Breast epithelium (tissue), 4 donors: ENCODE data around the gene SLC10A3. TPM values are rescaled to one million over a fixed set of nuclear protein-coding genes. Genes with fewer than 3 reads are reported as not detected.

Experiments
- DNase-seq, 2 donors: peaks; one replicate each; pipeline ENCODE4 v3.0.0-alpha.2; 2019; ENCODE audit warnings: low spot score in 2 of 2
- H3K27ac ChIP-seq, 2 donors: fragments of 200-600 bp; sonication (generic) in 1 of 2; one replicate each; pipeline ENCODE4 v1.5.1; 2016 to 2019; ENCODE audit warnings: mild to moderate bottlenecking in 1 of 2
- H3K27me3 ChIP-seq, 2 donors: fragments of 200-600 bp; sonication (generic) in 1 of 2; one replicate each; pipeline versions ENCODE4 v1.5.1 to v1.6.0; 2017 to 2019; ENCODE audit warnings: control low read depth in 1 of 2, mild to moderate bottlenecking in 1 of 2
- H3K36me3 ChIP-seq: fragments of 200-600 bp; one replicate; pipeline ENCODE4 v1.5.1; 2019
- H3K4me1 ChIP-seq, 2 donors: fragments of 200-600 bp; sonication (generic); one replicate each; pipeline ENCODE4 v1.5.1; 2016 to 2019; ENCODE audit warnings: control low read depth in 1 of 2
- H3K4me3 ChIP-seq, 3 donors: fragments of 200-600 bp; sonication (generic); 1 replicate in 2 of 3; 2 replicates in 1 of 3; pipeline ENCODE4 v1.5.1; 2016 to 2019; ENCODE audit warnings: mild to moderate bottlenecking in 3 of 3, moderate library complexity in 2 of 3
- H3K9me3 ChIP-seq, 2 donors: fragments of 200-600 bp; sonication (generic) in 1 of 2; one replicate each; pipeline ENCODE4 v1.5.1; 2016 to 2019; ENCODE audit warnings: control low read depth in 1 of 2
- POLR2A ChIP-seq: fragments of 450-650 bp; IDR thresholded peaks from one replicate; pipeline ENCODE4 v1.6.1; 2016; ENCODE audit warnings: antibody characterized with exemption, mild to moderate bottlenecking, moderate library complexity
- POLR2AphosphoS5 ChIP-seq, 3 donors: sonication (generic); formaldehyde crosslinking; IDR thresholded peaks; one replicate each; pipeline ENCODE4 v1.6.1; 2017; ENCODE audit warnings: antibody characterized with exemption in 3 of 3
- intact Hi-C: fragments of 100-400 bp; cut with DNase I; formaldehyde crosslinking; loops from one replicate; pipeline ENCODE4 v1.15.1; 2023; ENCODE audit warnings: low total_unique reads
- total RNA-seq, 3 donors: library from RNA; depleted of rRNA; stranded (reverse); fragments of >200 nt; gene quantifications; one replicate each; pipeline ENCODE4 v1.1.0, GENCODE V29; 2016
- TF ChIP-seq, protein P1 (sequence below), 3 donors: fragments of 450-650 bp; IDR thresholded peaks; one replicate each; pipeline ENCODE4 v1.5.1; 2016 to 2017; ENCODE audit warnings: antibody characterized with exemption in 3 of 3, mild to moderate bottlenecking in 3 of 3, moderate library complexity in 3 of 3

The SLC10A3 gene
- total RNA-seq, 3 donors from 2014 or later: 17.0 to 24.0 (median 19.5) TPM

DNA sequence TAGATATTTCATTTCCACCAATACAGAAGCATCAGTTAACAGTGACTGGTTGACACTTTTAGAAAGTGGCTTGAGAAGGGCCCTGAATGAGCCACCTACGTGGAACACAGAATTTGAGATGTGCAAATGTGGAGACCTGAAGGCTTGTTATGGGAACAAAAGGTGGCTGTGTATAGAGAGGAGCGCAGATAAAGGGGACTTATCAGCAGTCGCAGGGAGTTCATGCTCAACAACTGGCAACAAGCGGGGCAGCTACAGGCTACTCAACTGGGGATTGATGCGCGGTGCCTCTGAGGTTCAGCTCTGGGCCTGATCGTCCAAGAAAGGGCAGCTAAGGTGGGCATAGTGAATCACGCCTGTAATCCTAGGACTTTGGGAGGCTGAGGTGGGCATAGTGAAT is 29.0 kb upstream of the SLC10A3 start:
- no peak overlapping the region for H3K4me3 ChIP-seq
- intact Hi-C loops: no loop called here
- H3K36me3 ChIP-seq: no peaks in the 10 kb centered on the region
- no peaks in the 10 kb centered on the region for H3K4me1 ChIP-seq
- H3K27ac ChIP-seq: no peak overlapping the region
- DNase-seq: no peak
- H3K9me3 ChIP-seq: no peaks in the 10 kb centered on the region
- TF ChIP-seq POLR2AphosphoS5 (IDR thresholded peaks at IDR 0.05): no peak
- no peak for TF ChIP-seq POLR2A
- TF ChIP-seq, protein P1, sequence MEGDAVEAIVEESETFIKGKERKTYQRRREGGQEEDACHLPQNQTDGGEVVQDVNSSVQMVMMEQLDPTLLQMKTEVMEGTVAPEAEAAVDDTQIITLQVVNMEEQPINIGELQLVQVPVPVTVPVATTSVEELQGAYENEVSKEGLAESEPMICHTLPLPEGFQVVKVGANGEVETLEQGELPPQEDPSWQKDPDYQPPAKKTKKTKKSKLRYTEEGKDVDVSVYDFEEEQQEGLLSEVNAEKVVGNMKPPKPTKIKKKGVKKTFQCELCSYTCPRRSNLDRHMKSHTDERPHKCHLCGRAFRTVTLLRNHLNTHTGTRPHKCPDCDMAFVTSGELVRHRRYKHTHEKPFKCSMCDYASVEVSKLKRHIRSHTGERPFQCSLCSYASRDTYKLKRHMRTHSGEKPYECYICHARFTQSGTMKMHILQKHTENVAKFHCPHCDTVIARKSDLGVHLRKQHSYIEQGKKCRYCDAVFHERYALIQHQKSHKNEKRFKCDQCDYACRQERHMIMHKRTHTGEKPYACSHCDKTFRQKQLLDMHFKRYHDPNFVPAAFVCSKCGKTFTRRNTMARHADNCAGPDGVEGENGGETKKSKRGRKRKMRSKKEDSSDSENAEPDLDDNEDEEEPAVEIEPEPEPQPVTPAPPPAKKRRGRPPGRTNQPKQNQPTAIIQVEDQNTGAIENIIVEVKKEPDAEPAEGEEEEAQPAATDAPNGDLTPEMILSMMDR (IDR thresholded peaks at IDR 0.05): no peak
- peaks cover 0 to 14% of the 10 kb centered on the region in 2 donors for H3K27me3 ChIP-seq

DNA sequence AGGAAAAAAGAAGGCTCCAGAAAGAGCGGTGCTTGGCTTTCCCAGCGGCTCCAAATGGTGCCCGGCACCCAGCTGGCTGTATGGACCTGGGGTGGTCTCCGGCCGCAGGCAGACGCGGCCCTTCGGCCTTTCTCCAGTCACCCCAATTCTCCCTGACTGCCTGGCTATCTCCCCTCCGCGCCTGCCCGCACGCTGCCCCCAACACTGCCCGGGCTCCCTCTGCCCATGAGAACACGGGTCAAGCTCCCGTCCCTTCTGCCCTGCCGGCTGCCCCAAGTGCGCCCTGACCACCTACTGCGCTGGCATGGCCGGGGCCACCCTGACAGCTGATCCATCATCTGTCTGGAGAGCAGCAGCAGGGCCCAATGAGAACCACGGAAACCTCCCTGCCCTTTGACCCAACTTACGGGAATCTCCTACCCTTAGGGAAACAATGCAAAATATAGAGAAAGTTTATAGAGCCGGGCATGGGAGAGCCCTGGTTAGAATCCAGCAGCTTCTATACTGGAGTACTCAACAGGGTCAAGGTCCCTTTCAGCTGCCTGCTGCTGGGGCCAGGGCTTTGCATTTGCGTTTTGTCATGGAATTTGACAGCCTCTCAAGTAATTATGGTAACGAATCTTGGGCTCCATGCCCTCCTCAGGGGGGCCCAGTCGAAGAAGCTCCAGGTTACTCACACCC is 26.8 kb upstream of the SLC10A3 start:
- DNase-seq: no peak
- H3K9me3 ChIP-seq: no peaks in the 10 kb centered on the region
- intact Hi-C loops: no loop called here
- H3K4me3 ChIP-seq: peak overlapping the region; percentile 66 to 88 (median 66)
- peak overlapping the region; percentile 82 to 90 for H3K27ac ChIP-seq
- H3K4me1 ChIP-seq: no peaks in the 10 kb centered on the region
- peaks cover 0 to 14% of the 10 kb centered on the region in 2 donors for H3K27me3 ChIP-seq
- no peaks in the 10 kb centered on the region for H3K36me3 ChIP-seq
- TF ChIP-seq POLR2AphosphoS5 (IDR thresholded peaks at IDR 0.05) (no peak), POLR2A (no peak)
- TF ChIP-seq, protein P1 (IDR thresholded peaks at IDR 0.05): no peak

DNA sequence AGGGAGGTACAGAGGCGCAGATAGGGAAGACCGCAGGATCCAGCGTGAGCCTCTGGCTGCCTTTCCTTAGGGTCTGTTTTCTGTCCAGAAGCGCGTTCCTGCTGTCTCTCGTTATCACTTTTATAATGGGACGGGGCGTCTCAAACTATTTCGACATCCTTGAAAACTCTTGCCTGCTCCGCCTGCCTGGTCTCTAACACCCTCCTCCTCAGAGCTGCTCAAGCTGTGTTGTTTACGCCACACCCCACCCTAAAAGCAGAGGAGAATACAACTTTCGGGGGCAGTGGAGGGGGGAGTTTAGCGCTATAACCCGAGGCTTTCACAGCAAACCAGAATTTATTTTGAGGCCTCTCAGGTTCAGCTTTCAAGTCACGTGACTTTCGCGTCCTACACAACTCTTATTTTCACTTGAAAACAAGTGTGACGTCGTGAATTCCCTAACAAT is 26.2 kb upstream of the SLC10A3 start:
- Histone ChIP-seq H3K4me3 (peak overlapping the region; percentile 66 to 88 (median 66)), H3K9me3 (no peaks in the 10 kb centered on the region), H3K27me3 (peaks cover 0 to 16% of the 10 kb centered on the region in 2 donors), H3K36me3 (no peaks in the 10 kb centered on the region), H3K27ac (peak overlapping the region; percentile 82 to 90), H3K4me1 (no peaks in the 10 kb centered on the region)
- DNase-seq: no peak
- intact Hi-C loops: no loop called here
- TF ChIP-seq, protein P1 (IDR thresholded peaks at IDR 0.05): no peak
- TF ChIP-seq POLR2A (no peak), POLR2AphosphoS5 (IDR thresholded peaks at IDR 0.05) (peak in 2 of 3 donors; percentile 3 to 64)

DNA sequence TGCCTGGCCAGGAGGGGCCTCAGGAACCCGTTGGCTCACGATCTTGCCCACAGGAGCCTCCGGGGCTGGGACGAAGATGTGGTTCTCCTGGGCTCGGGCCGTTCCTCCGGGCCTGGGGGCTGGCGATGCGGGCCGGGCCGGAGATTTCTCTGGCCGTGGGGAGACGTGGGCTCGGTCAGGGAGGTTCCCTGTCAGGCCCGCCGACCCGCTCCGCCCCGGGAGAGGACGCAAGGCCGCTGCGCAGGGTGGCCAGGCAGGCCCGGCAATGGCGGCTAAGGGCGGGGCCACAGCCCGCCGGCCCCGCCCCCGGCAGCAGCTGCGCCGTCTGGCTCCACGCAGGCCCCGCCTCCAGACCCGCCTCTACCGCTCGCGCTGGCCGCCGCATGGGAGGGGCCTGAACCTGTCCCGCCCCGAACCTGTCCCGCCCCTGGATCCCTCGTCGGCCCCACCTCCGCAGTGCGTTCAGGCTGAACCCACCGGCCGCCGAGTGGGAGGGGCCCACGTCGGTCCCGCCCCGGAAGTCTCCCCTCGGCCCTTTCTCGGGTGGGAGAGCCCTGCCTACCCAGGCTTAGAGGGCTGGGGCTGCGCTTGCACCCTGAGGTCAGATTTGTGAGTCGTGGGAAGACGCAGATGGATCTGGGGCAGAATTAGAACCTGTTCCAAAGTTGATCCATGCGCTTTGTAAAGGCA is 25.7 kb upstream of the SLC10A3 start, which contains the start of gene FAM3A:
FAM3A (minus strand) TSS at position 267 of the 690 bp plus-strand sequence. CDS start 460 bp downstream, outside the sequence.
- intact Hi-C loops: loop anchor here (2.0 kb wide), 1 partner anchor 23 kb away; no protein-coding TSS in a partner anchor
- peak; percentile 92 to 94 for DNase-seq
- H3K4me3 ChIP-seq: peak within 1 kb of the TSS; percentile 66 to 88 (median 66)

More for the DNA sequence above, 25.7 kb upstream of the SLC10A3 start, which contains the start of gene FAM3A:
- Histone ChIP-seq H3K9me3 (no peaks in the 10 kb centered on the region), H3K36me3 (no peaks in the 10 kb centered on the region), H3K27ac (peak within 1 kb of the TSS; percentile 82 to 90), H3K27me3 (peaks cover 0 to 20% of the 10 kb centered on the region in 2 donors), H3K4me1 (no peaks in the 10 kb centered on the region)
- TF ChIP-seq POLR2A (peak; percentile 71), POLR2AphosphoS5 (IDR thresholded peaks at IDR 0.05) (peak; percentile 62 to 89 (median 85))
- TF ChIP-seq, protein P1 (IDR thresholded peaks at IDR 0.05): no peak
